K562 (cell line): ENCODE measurements around the gene CEP41. TPM values are rescaled to one million over a fixed set of nuclear protein-coding genes. Genes with fewer than 3 reads are reported as not detected.

Experiments used
- ATAC-seq: fragments of 200-7000 bp; cut with Tn5 transposase; 3 replicates; pipeline ENCODE4 v1.9.1; 2020; ENCODE audit warnings: moderate library complexity
- BruUV-seq: library from RNA; stranded (reverse); fragments of 400-500 nt; replicated peaks from 2 replicates; lab custom pipeline; 2021; lab: Mats Ljungman, UMichigan
- CTCF ChIA-PET: fragments of 300-600 bp; formaldehyde crosslinking; extraction: SDS; loops from one replicate; lab custom pipeline; 2021; ENCODE audit warnings: low intra/inter-chr PET ratio; lab: Yijun Ruan, JAX
- POLR2A ChIA-PET: fragments of 300-600, 350-650 bp; sonication (Branson Sonifier 250); formaldehyde crosslinking; extraction: SDS; loops from one replicate; lab custom pipeline; 2021; ENCODE audit warnings: antibody characterized with exemption, inconsistent platforms; lab: Yijun Ruan, JAX
- DNase-seq, 4 experiments: peaks; one replicate each; pipeline versions ENCODE4 v3.0.0 to v3.0.0-alpha.2; 2011 to 2018; ENCODE audit warnings: low spot score in 3 of 4, mixed read lengths in 3 of 4; ENCODE audit errors: extremely low read depth in 1 of 4
- FAIRE-seq: peaks from 2 replicates; lab custom pipeline; 2011; peaks lifted over from hg19 to GRCh38; lab: Jason Lieb, UNC
- H2AFZ ChIP-seq: 2 replicates; pipeline ENCODE4 v1.6.0; 2011; ENCODE audit warnings: low read depth, low read length, control low read depth, inconsistent platforms
- H3K27ac ChIP-seq: fragments of 200-600 bp; 3 replicates; pipeline ENCODE4 v1.8.0; 2011; ENCODE audit warnings: low read depth, mild to moderate bottlenecking, control low read depth, inconsistent platforms, low read length, moderate library complexity, mixed read lengths; ENCODE audit errors: extremely low read depth
- H3K27me3 ChIP-seq, 2 experiments: fragments of 300-600 bp in 1 of 2; 2 replicates in 1 of 2; 3 replicates in 1 of 2; pipeline versions ENCODE4 v1.6.0 to v1.8.0; 2011; ENCODE audit warnings: inconsistent platforms in 2 of 2, low read length in 2 of 2, mild to moderate bottlenecking in 1 of 2, mixed read lengths in 1 of 2, moderate library complexity in 1 of 2; ENCODE audit not compliant: control insufficient read depth in 2 of 2, insufficient read depth in 2 of 2
- H3K36me3 ChIP-seq: fragments of 300-600 bp; 3 replicates; pipeline ENCODE4 v1.8.0; 2011; ENCODE audit warnings: mild to moderate bottlenecking, low read length, inconsistent platforms; ENCODE audit not compliant: control insufficient read depth, insufficient read depth
- H3K4me1 ChIP-seq, 2 experiments: fragments of 200-600 bp in 1 of 2; replicated peaks in 1 of 2; 2 replicates in 1 of 2; 3 replicates in 1 of 2; pipeline versions ENCODE4 v1.5.1 to v1.8.0; 2011; ENCODE audit warnings: inconsistent platforms in 2 of 2, low read length in 2 of 2, mild to moderate bottlenecking in 1 of 2, mixed read lengths in 1 of 2, moderate library complexity in 1 of 2; ENCODE audit not compliant: control insufficient read depth in 2 of 2, insufficient read depth in 2 of 2
- H3K4me2 ChIP-seq: 2 replicates; pipeline ENCODE4 v1.6.1; 2011; ENCODE audit warnings: low read length, control low read depth, inconsistent platforms, mixed read lengths; ENCODE audit not compliant: insufficient read depth
- H3K4me3 ChIP-seq: fragments of 200-600 bp; sonication (generic), shearing (Covaris generic); 2 replicates; pipeline ENCODE4 v1.5.1; 2016; ENCODE audit warnings: control low read depth, inconsistent platforms
- H3K79me2 ChIP-seq: fragments of 200-600 bp; 3 replicates; pipeline ENCODE4 v1.8.0; 2011; ENCODE audit warnings: low read length, inconsistent platforms; ENCODE audit not compliant: control insufficient read depth, insufficient read depth
- H3K9ac ChIP-seq, 2 experiments: 2 replicates each; pipeline versions ENCODE4 v1.6.0 to v1.6.1; 2011; ENCODE audit warnings: low read depth in 2 of 2, low read length in 2 of 2, control low read depth in 1 of 2, inconsistent platforms in 1 of 2, mild to moderate bottlenecking in 1 of 2, mixed read lengths in 1 of 2; ENCODE audit not compliant: insufficient read depth in 1 of 2
- H3K9me1 ChIP-seq: one replicate; pipeline ENCODE4 v1.6.0; 2011; ENCODE audit warnings: inconsistent platforms, mild to moderate bottlenecking, low read length, moderate library complexity; ENCODE audit not compliant: control insufficient read depth, insufficient read depth
- H3K9me3 ChIP-seq: replicated peaks from 2 replicates; pipeline ENCODE4 v1.5.1; 2011; ENCODE audit warnings: low read depth, low read length, inconsistent platforms; ENCODE audit not compliant: control insufficient read depth, insufficient read depth
- H4K20me1 ChIP-seq: replicated peaks from 2 replicates; pipeline ENCODE4 v1.6.1; 2011; ENCODE audit warnings: low read length, inconsistent platforms, mixed read lengths; ENCODE audit not compliant: control insufficient read depth, insufficient read depth
- C11orf30 ChIP-seq: fragments of 450-650 bp; IDR thresholded peaks from 2 replicates; pipeline ENCODE4 v1.6.1; 2016; ENCODE audit warnings: low read depth, mild to moderate bottlenecking
- HDAC3 ChIP-seq: fragments of 450-650 bp; IDR thresholded peaks from 2 replicates; pipeline ENCODE4 v1.6.1; 2018; ENCODE audit warnings: borderline replicate concordance, mild to moderate bottlenecking, moderate library complexity; ENCODE audit not compliant: partially characterized antibody
- KAT7 ChIP-seq: sonication (generic); formaldehyde crosslinking; IDR thresholded peaks from 2 replicates; pipeline ENCODE4 v1.8.0; 2022; ENCODE audit warnings: missing genetic modification reagents, mild to moderate bottlenecking, borderline replicate concordance
- KDM4B ChIP-seq, 2 experiments: fragments of 450-650 bp in 1 of 2; sonication (generic) in 1 of 2; IDR thresholded peaks; 2 replicates each; pipeline ENCODE4 v1.6.1; 2016 to 2017; ENCODE audit warnings: borderline replicate concordance in 2 of 2, antibody characterized with exemption in 1 of 2, low read depth in 1 of 2, mild to moderate bottlenecking in 1 of 2
- NCOR1 ChIP-seq: fragments of 450-650 bp; IDR thresholded peaks from 2 replicates; pipeline ENCODE4 v1.6.1; 2016; ENCODE audit warnings: mild to moderate bottlenecking, moderate library complexity
- NFYB ChIP-seq: IDR thresholded peaks from 2 replicates; pipeline ENCODE4 v1.6.1; 2011; ENCODE audit warnings: mild to moderate bottlenecking, moderate library complexity; ENCODE audit not compliant: insufficient read length; ENCODE audit errors: extremely low read depth
- PCBP1 ChIP-seq: fragments of 200-400 bp; formaldehyde crosslinking; IDR thresholded peaks from 2 replicates; pipeline ENCODE4 v1.6.1; 2018; ENCODE audit warnings: mild to moderate bottlenecking, low read depth, low read length; ENCODE audit not compliant: poor library complexity, severe bottlenecking
- SRSF1 ChIP-seq: fragments of 200-400 bp; formaldehyde crosslinking; IDR thresholded peaks from 2 replicates; pipeline ENCODE4 v1.6.1; 2017; ENCODE audit warnings: mild to moderate bottlenecking, low read depth, low read length, moderate library complexity
- USF2 ChIP-seq: sonication (generic); formaldehyde crosslinking; IDR thresholded peaks from 2 replicates; pipeline ENCODE4 v1.5.0; 2020; ENCODE audit warnings: missing genetic modification reagents
- ZNF512 ChIP-seq: IDR thresholded peaks from 2 replicates; pipeline ENCODE4 v1.6.1; 2016; ENCODE audit warnings: missing genetic modification characterization, missing compliant biosample characterization
- WGBS: fragments of 100-300 bp; shearing (Covaris generic); methylation state at CpG from one replicate; pipeline ENCODE4 v1.1.6; 2016; ENCODE audit warnings: low coverage, mixed read lengths; ENCODE audit not compliant: insufficient coverage; ENCODE audit errors: missing lambda C conversion rate; 5-methylcytosine and 5-hydroxymethylcytosine counted together
- in situ Hi-C: fragments of 300-500 bp; cut with MboI; formaldehyde crosslinking; loops from 4 replicates; pipeline ENCODE4 v1.15.0; 2018; ENCODE audit warnings: inconsistent platforms, mixed read lengths
- intact Hi-C: fragments of 100-400 bp; cut with micrococcal nuclease; formaldehyde crosslinking; loops from 2 replicates; pipeline ENCODE4 v1.14.2; 2022
- polyA plus RNA-seq, 8 experiments: library from polyadenylated mRNA; depleted of rRNA in 4 of 8; stranded (reverse) in 5 of 8; unstranded in 3 of 8; fragments of >200 nt; fragmentation: Nextera tagmentation in 2 of 8; fragmentation: Illumina TruSeq in 1 of 8; extraction: Ambion mirVana in 2 of 8; extraction: Trizol in 1 of 8; gene quantifications; 2 replicates each; pipeline versions ENCODE4 v1.2.1 to v1.2.3, GENCODE V29; 2011 to 2014; ENCODE audit warnings: inconsistent platforms in 1 of 8, missing spikeins in 1 of 8
- total RNA-seq, 7 experiments: library from RNA; depleted of rRNA in 6 of 7; stranded (reverse); fragments of >200 nt in 6 of 7; fragmentation: Illumina TruSeq in 2 of 7; extraction: Trizol in 2 of 7; gene quantifications; 2 replicates each; pipeline versions ENCODE4 v1.2.1 to v1.2.3, GENCODE V29; 2011 to 2021; ENCODE audit warnings: low replicate concordance in 1 of 7

Gene CEP41
- total and polyA plus RNA-seq, 9 of the 15 experiments (the other 6 are each of a cell fraction or from before 2014, with no cell fraction given), result 1.5 to 15.5 (median 6.4) TPM

- H3K36me3 ChIP-seq, result no peaks in the 10 kb centered on the region
Observed at GRCh38 chr7:130358471-130358870, 82.3 kb downstream of the CEP41 start.

More at GRCh38 chr7:130358471-130358870, 82.3 kb downstream of the CEP41 start:
- H3K27ac ChIP-seq, result no peak overlapping the region
- H3K9ac ChIP-seq, result no peak overlapping the region
- BruUV-seq, result no TSS peak
- H3K4me2 ChIP-seq, result no peak overlapping the region
- TF ChIP-seq ZNF512 (no peak), PCBP1 (no peak), KAT7 (no peak), USF2 (CRISPR knock-in tag) (no peak), SRSF1 (no peak), C11orf30 (no peak), KDM4B (IDR thresholded peaks at IDR 0.05; ENCODE audit: borderline replicate concordance in 2 of 2, low read depth in 1 of 2) (no peak), NCOR1 (no peak), HDAC3 (no peak), NFYB (no peak)
- 4% methylated on average over 4 of the region's 4 CpGs for WGBS
- no peak for DNase-seq
- intact Hi-C loops, result no loop called here
- H4K20me1 ChIP-seq, result no peaks in the 10 kb centered on the region
- peaks cover 5% of the 10 kb centered on the region; the same call in 1 of the 2 replicates for H3K9me3 ChIP-seq
- CTCF ChIA-PET, result no interaction called here
- no peaks in the 10 kb centered on the region; a peak in 1 of 5 replicates for H3K4me1 ChIP-seq
- no peak for FAIRE-seq
- H3K79me2 ChIP-seq, result no peaks in the 10 kb centered on the region
- in situ Hi-C loops, result no loop called here
- POLR2A ChIA-PET, result interaction anchor here (0.5 to 1.5 kb wide), 3 partner anchors 12 to 362 kb away, joined by 3 to 4 read pairs (median 3); no protein-coding TSS in a partner anchor
- H2AFZ ChIP-seq, result no peak overlapping the region
- no peak overlapping the region for H3K4me3 ChIP-seq
- ATAC-seq, result no peak
- no peaks in the 10 kb centered on the region for H3K9me1 ChIP-seq
- peaks cover 16 to 50% of the 10 kb centered on the region in 2 experiments for H3K27me3 ChIP-seq
